Measurements from ENCODE around the gene XRN1.

DNA sequence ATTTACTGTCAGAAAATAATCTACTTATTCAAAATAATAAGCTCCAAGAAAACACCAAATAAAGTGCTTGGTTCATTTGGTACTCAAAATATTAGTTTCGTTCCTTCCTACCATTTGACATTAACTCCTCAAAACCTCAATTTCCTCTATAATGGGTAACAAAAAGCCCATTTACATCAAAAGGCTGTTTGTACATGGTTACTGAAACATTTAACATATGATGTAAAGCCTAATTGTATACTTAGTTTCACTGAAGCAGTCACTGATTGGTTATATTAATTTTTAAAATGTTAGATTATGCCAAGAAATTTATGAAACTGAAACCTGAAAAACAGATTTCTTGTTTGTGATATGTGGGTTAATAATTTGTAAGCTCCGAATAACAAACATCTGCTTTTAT, 14.7 kb downstream of the XRN1 start:
- TF ChIP-seq EZH2 (IDR thresholded peaks at IDR 0.05; ENCODE audit: low read length): no peak
- TF ChIP-seq, protein P1, sequence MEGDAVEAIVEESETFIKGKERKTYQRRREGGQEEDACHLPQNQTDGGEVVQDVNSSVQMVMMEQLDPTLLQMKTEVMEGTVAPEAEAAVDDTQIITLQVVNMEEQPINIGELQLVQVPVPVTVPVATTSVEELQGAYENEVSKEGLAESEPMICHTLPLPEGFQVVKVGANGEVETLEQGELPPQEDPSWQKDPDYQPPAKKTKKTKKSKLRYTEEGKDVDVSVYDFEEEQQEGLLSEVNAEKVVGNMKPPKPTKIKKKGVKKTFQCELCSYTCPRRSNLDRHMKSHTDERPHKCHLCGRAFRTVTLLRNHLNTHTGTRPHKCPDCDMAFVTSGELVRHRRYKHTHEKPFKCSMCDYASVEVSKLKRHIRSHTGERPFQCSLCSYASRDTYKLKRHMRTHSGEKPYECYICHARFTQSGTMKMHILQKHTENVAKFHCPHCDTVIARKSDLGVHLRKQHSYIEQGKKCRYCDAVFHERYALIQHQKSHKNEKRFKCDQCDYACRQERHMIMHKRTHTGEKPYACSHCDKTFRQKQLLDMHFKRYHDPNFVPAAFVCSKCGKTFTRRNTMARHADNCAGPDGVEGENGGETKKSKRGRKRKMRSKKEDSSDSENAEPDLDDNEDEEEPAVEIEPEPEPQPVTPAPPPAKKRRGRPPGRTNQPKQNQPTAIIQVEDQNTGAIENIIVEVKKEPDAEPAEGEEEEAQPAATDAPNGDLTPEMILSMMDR (optimal IDR thresholded peaks at IDR 0.05 in 1 of 3, IDR thresholded peaks at IDR 0.05 in 1 of 3, conservative IDR thresholded peaks at IDR 0.05 in 1 of 3; ENCODE audit: extremely low read depth in 1 of 3, insufficient read depth in 2 of 3, low read length in 3 of 3): no peak

Measured in keratinocyte (primary cell).